SU-DHL-6 (cell line): ENCODE measurements around the gene YTHDF1.

ENCODE experiments used
- H2AFZ ChIP-seq: fragments of 200-600 bp; sonication (generic); 2 replicates; pipeline ENCODE4 v1.6.1; 2014; ENCODE audit warnings: low read depth, mild to moderate bottlenecking, moderate library complexity, mixed read lengths, antibody characterized with exemption, low read length; ENCODE audit not compliant: severe bottlenecking
- H3F3A ChIP-seq: fragments of 200-600 bp; shearing (Covaris generic); 2 replicates; pipeline ENCODE4 v1.6.0; 2016; ENCODE audit warnings: antibody characterized with exemption, mild to moderate bottlenecking; ENCODE audit not compliant: insufficient read depth
- H3K27ac ChIP-seq: fragments of 200-600 bp; sonication (generic); 2 replicates; pipeline ENCODE4 v1.5.1; 2016; ENCODE audit warnings: low read depth, mild to moderate bottlenecking, low read length, moderate library complexity, mixed read lengths
- H3K27me3 ChIP-seq: fragments of 200-600 bp; sonication (generic), shearing (Covaris generic); 2 replicates; pipeline ENCODE4 v1.6.0; 2014; ENCODE audit warnings: mild to moderate bottlenecking, low read length
- H3K36me3 ChIP-seq: fragments of 200-600 bp; sonication (generic); 2 replicates; pipeline ENCODE4 v1.6.1; 2014; ENCODE audit warnings: mild to moderate bottlenecking, low read length, mixed read lengths
- H3K4me2 ChIP-seq: fragments of 300-600, 200-600 bp; shearing (Covaris generic), sonication (generic); 2 replicates; pipeline ENCODE4 v1.6.0; 2014; ENCODE audit warnings: low read length, low read depth, mild to moderate bottlenecking; ENCODE audit not compliant: poor library complexity, severe bottlenecking
- H3K4me3 ChIP-seq: fragments of 200-600 bp; sonication (generic); 2 replicates; pipeline ENCODE4 v1.5.1; 2014; ENCODE audit warnings: antibody characterized with exemption, low read length, mild to moderate bottlenecking, mixed read lengths; ENCODE audit not compliant: insufficient read depth, poor library complexity, severe bottlenecking
- H3K79me2 ChIP-seq: fragments of 200-600 bp; sonication (generic); 2 replicates; pipeline ENCODE4 v1.6.1; 2014; ENCODE audit warnings: mild to moderate bottlenecking, low read length, moderate library complexity; ENCODE audit not compliant: insufficient read depth
- H3K9ac ChIP-seq: fragments of 200-600 bp; sonication (generic); 2 replicates; pipeline ENCODE4 v1.7.0; 2014; ENCODE audit warnings: mild to moderate bottlenecking, low read length
- H3K9me2 ChIP-seq: fragments of 200-600 bp; sonication (generic); replicated peaks from 2 replicates; pipeline ENCODE4 v1.6.1; 2014; ENCODE audit warnings: low read length; ENCODE audit not compliant: insufficient read depth
- H3K9me3 ChIP-seq: fragments of 200-600 bp; sonication (generic); 2 replicates; pipeline ENCODE4 v1.6.1; 2014; ENCODE audit warnings: low read length, mixed read lengths; ENCODE audit not compliant: insufficient read depth
- H4K20me1 ChIP-seq: fragments of 200-600 bp; sonication (generic); 2 replicates; pipeline ENCODE4 v1.6.1; 2014; ENCODE audit warnings: low read depth, mild to moderate bottlenecking, antibody characterized with exemption, low read length, moderate library complexity, mixed read lengths
- EZH2phosphoT487 ChIP-seq: fragments of 200-600 bp; sonication (generic), shearing (Covaris generic); conservative IDR thresholded peaks from 2 replicates; pipeline ENCODE4 v1.6.1; 2018; ENCODE audit warnings: mild to moderate bottlenecking, antibody characterized with exemption, low read length, moderate library complexity, mixed read lengths
- TF ChIP-seq, protein P1 (sequence below): fragments of 200-600 bp; sonication (generic); IDR thresholded peaks from one replicate; pipeline ENCODE4 v1.5.1; 2017; ENCODE audit warnings: antibody characterized with exemption, mild to moderate bottlenecking, low read length, moderate library complexity; ENCODE audit not compliant: insufficient read depth, poor library complexity, severe bottlenecking

YTHDF1 gene

GRCh38 chr20:63212792-63213191 lies 3.1 kb downstream of the YTHDF1 start:
- H3K4me2 ChIP-seq: no peak overlapping the region
- no peak overlapping the region for H3K27ac ChIP-seq
- TF ChIP-seq EZH2phosphoT487: no peak
- TF ChIP-seq, protein P1, sequence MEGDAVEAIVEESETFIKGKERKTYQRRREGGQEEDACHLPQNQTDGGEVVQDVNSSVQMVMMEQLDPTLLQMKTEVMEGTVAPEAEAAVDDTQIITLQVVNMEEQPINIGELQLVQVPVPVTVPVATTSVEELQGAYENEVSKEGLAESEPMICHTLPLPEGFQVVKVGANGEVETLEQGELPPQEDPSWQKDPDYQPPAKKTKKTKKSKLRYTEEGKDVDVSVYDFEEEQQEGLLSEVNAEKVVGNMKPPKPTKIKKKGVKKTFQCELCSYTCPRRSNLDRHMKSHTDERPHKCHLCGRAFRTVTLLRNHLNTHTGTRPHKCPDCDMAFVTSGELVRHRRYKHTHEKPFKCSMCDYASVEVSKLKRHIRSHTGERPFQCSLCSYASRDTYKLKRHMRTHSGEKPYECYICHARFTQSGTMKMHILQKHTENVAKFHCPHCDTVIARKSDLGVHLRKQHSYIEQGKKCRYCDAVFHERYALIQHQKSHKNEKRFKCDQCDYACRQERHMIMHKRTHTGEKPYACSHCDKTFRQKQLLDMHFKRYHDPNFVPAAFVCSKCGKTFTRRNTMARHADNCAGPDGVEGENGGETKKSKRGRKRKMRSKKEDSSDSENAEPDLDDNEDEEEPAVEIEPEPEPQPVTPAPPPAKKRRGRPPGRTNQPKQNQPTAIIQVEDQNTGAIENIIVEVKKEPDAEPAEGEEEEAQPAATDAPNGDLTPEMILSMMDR: no peak
- no peaks in the 10 kb centered on the region for H3K9me3 ChIP-seq
- no peaks in the 10 kb centered on the region for H3K27me3 ChIP-seq
- H2AFZ ChIP-seq: no peak overlapping the region
- peaks cover 12% of the 10 kb centered on the region; the same call in 1 of the 2 replicates for H3K36me3 ChIP-seq
- peaks cover 79% of the 10 kb centered on the region for H3K79me2 ChIP-seq
- peaks cover 33% of the 10 kb centered on the region; the same call in 1 of the 2 replicates for H4K20me1 ChIP-seq
- H3K9me2 ChIP-seq: no peaks in the 10 kb centered on the region
- no peak overlapping the region for H3K4me3 ChIP-seq
- no peak overlapping the region for H3K9ac ChIP-seq
- no peaks in the 10 kb centered on the region for H3F3A ChIP-seq

DNA sequence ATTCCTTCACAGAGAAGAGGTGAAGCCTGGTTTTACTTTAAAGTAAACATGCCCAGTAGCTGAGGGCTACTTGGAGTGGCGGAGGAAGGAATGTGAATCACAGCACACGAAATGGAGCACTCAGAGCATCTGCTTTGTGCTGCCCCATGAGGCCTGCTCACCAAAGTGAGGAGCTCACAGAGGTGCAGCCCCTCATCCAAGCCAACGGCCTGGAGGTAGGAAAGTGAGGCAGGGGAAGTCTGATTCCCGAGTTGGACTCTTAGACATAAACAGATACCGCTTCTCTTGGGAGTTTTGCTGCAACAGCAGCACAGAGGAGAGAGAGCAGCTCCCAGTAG lies 3.6 kb downstream of the YTHDF1 start:
- no peak overlapping the region for H3K9ac ChIP-seq
- peaks cover 33% of the 10 kb centered on the region; the same call in 1 of the 2 replicates for H4K20me1 ChIP-seq
- H3K4me3 ChIP-seq: no peak overlapping the region

GRCh38 chr20:63210011-63210605 lies 5.8 kb downstream of the YTHDF1 start:
- Histone ChIP-seq H3K27me3 (no peaks in the 10 kb centered on the region), H4K20me1 (peaks cover 33% of the 10 kb centered on the region; the same call in 1 of the 2 replicates), H3K79me2 (peaks cover 94% of the 10 kb centered on the region), H2AFZ (no peak overlapping the region), H3K27ac (no peak overlapping the region), H3F3A (no peaks in the 10 kb centered on the region), H3K36me3 (peaks cover 12% of the 10 kb centered on the region; the same call in 1 of the 2 replicates), H3K4me3 (no peak overlapping the region), H3K9ac (no peak overlapping the region), H3K9me2 (no peaks in the 10 kb centered on the region), H3K4me2 (no peak overlapping the region), H3K9me3 (no peaks in the 10 kb centered on the region)
- TF ChIP-seq, protein P1: no peak
- TF ChIP-seq EZH2phosphoT487: no peak

More for the DNA sequence above, 3.6 kb downstream of the YTHDF1 start:
- peaks cover 83% of the 10 kb centered on the region for H3K79me2 ChIP-seq
- H3K27ac ChIP-seq: no peak overlapping the region
- no peak overlapping the region for H2AFZ ChIP-seq
- no peaks in the 10 kb centered on the region for H3K9me3 ChIP-seq
- H3K4me2 ChIP-seq: no peak overlapping the region
- H3K36me3 ChIP-seq: peaks cover 12% of the 10 kb centered on the region; the same call in 1 of the 2 replicates
- no peaks in the 10 kb centered on the region for H3K27me3 ChIP-seq
- H3K9me2 ChIP-seq: no peaks in the 10 kb centered on the region
- TF ChIP-seq EZH2phosphoT487: no peak
- TF ChIP-seq, protein P1: no peak
- H3F3A ChIP-seq: no peaks in the 10 kb centered on the region
